CD14-positive monocyte (primary cell): ENCODE measurements around the gene SEC24C. TPM values are rescaled to one million over a fixed set of nuclear protein-coding genes. Genes with fewer than 3 reads are reported as not detected.
A peak's percentile ranks its signal among the peaks of the same experiment; 100 is the strongest.

Source experiments
- DNase-seq, 3 donors: peaks; one replicate each; pipeline ENCODE4 v3.0.0-alpha.2; 2011 to 2022
- H2AFZ ChIP-seq: 2 replicates; pipeline ENCODE4 v1.6.0; 2012; ENCODE audit warnings: mild to moderate bottlenecking, low read depth, low read length, inconsistent platforms; ENCODE audit not compliant: insufficient read depth, poor library complexity, severe bottlenecking
- H3K27ac ChIP-seq, 2 donors: 1 replicate in 1 of 2; 2 replicates in 1 of 2; pipeline ENCODE4 v1.5.1; 2012 to 2013; ENCODE audit warnings: low read length in 2 of 2, control low read depth in 1 of 2, inconsistent platforms in 1 of 2, low read depth in 1 of 2, mild to moderate bottlenecking in 1 of 2
- H3K27me3 ChIP-seq, 2 donors: one replicate each; pipeline versions ENCODE4 v1.6.0 to v1.6.1; 2011 to 2013; ENCODE audit warnings: low read length in 2 of 2; ENCODE audit not compliant: control insufficient read depth in 2 of 2, insufficient read depth in 2 of 2
- H3K36me3 ChIP-seq, 2 donors: replicated peaks in 1 of 2; 1 replicate in 1 of 2; 2 replicates in 1 of 2; pipeline versions ENCODE4 v1.5.1 to v1.6.1; 2012 to 2013; ENCODE audit warnings: low read length in 2 of 2, control low read depth in 1 of 2, inconsistent platforms in 1 of 2, mild to moderate bottlenecking in 1 of 2; ENCODE audit not compliant: insufficient read depth in 2 of 2, control insufficient read depth in 1 of 2
- H3K4me1 ChIP-seq, 2 donors: 1 replicate in 1 of 2; 2 replicates in 1 of 2; pipeline versions ENCODE4 v1.5.1 to v1.6.1; 2012 to 2013; ENCODE audit warnings: low read length in 2 of 2, control low read depth in 1 of 2, inconsistent platforms in 1 of 2, mild to moderate bottlenecking in 1 of 2, moderate library complexity in 1 of 2; ENCODE audit not compliant: insufficient read depth in 2 of 2, control insufficient read depth in 1 of 2
- H3K4me2 ChIP-seq: replicated peaks from 2 replicates; pipeline ENCODE3; 2012; ENCODE audit warnings: low read length, moderate library complexity, mild to moderate bottlenecking; ENCODE audit not compliant: poor library complexity, severe bottlenecking; ENCODE audit errors: extremely low read depth
- H3K4me3 ChIP-seq, 3 experiments: fragments of 200-600 bp in 1 of 3; sonication (generic) in 1 of 3; replicated peaks in 1 of 3; 1 replicate in 2 of 3; 2 replicates in 1 of 3; pipeline ENCODE4 v1.5.1; 2011 to 2013; ENCODE audit warnings: low read length in 3 of 3, mild to moderate bottlenecking in 3 of 3, control low read depth in 2 of 3, low read depth in 2 of 3, inconsistent platforms in 1 of 3, moderate library complexity in 1 of 3
- H3K79me2 ChIP-seq: 2 replicates; pipeline ENCODE4 v1.6.0; 2012; ENCODE audit warnings: mild to moderate bottlenecking, control low read depth, inconsistent platforms, low read length, moderate library complexity; ENCODE audit not compliant: insufficient read depth
- H3K9ac ChIP-seq: 2 replicates; pipeline ENCODE4 v1.6.0; 2017; ENCODE audit warnings: low read length, mild to moderate bottlenecking; ENCODE audit not compliant: insufficient read depth, poor library complexity, severe bottlenecking
- H3K9me3 ChIP-seq, 2 donors: replicated peaks in 1 of 2; 1 replicate in 1 of 2; 2 replicates in 1 of 2; pipeline versions ENCODE4 v1.5.1 to v1.6.1; 2012 to 2013; ENCODE audit warnings: low read length in 2 of 2, control low read depth in 1 of 2; ENCODE audit not compliant: control insufficient read depth in 1 of 2, insufficient read depth in 1 of 2
- H4K20me1 ChIP-seq: 2 replicates; pipeline ENCODE4 v1.6.0; 2012; ENCODE audit warnings: mild to moderate bottlenecking, low read length, control low read depth, moderate library complexity; ENCODE audit not compliant: insufficient read depth
- H3K27ac Mint-ChIP-seq, 7 donors: one replicate each; pipeline ENCODE4 v1.8.0; 2020; ENCODE audit warnings: mild to moderate bottlenecking in 7 of 7, mixed read lengths in 7 of 7, moderate library complexity in 6 of 7, inconsistent platforms in 2 of 7
- H3K27me3 Mint-ChIP-seq, 3 donors: one replicate each; pipeline ENCODE4 v1.8.0; 2021 to 2022; ENCODE audit warnings: low read depth in 3 of 3, mild to moderate bottlenecking in 3 of 3, mixed read lengths in 3 of 3, moderate library complexity in 3 of 3, inconsistent platforms in 1 of 3
- H3K36me3 Mint-ChIP-seq, 2 donors: one replicate each; pipeline ENCODE4 v1.8.0; 2020; ENCODE audit warnings: mixed read lengths in 2 of 2, inconsistent platforms in 1 of 2, mild to moderate bottlenecking in 1 of 2
- H3K4me1 Mint-ChIP-seq: one replicate; pipeline ENCODE4 v1.8.0; 2020; ENCODE audit warnings: mild to moderate bottlenecking, mixed read lengths
- H3K4me3 Mint-ChIP-seq, 2 donors: one replicate each; pipeline ENCODE4 v1.8.0; 2020; ENCODE audit warnings: mild to moderate bottlenecking in 2 of 2, mixed read lengths in 2 of 2, moderate library complexity in 1 of 2
- H3K9me3 Mint-ChIP-seq, 7 donors: one replicate each; pipeline ENCODE4 v1.8.0; 2020 to 2022; ENCODE audit warnings: mixed read lengths in 7 of 7, mild to moderate bottlenecking in 6 of 7, moderate library complexity in 6 of 7, inconsistent platforms in 2 of 7
- WGBS: methylation state at CpG from one replicate; pipeline ENCODE4 v1.1.5; 2013; ENCODE audit warnings: missing lambda C conversion rate; ENCODE audit not compliant: insufficient coverage; 5-methylcytosine and 5-hydroxymethylcytosine counted together
- intact Hi-C, 2 donors: fragments of 100-400 bp; cut with micrococcal nuclease; formaldehyde crosslinking; loops; one replicate each; pipeline versions ENCODE4 v1.15.0 to v1.15.1; 2023
- polyA plus RNA-seq, 3 donors: library from polyadenylated mRNA; depleted of rRNA in 1 of 3; unstranded in 2 of 3; stranded (reverse) in 1 of 3; fragments of 300-500 nt in 2 of 3; fragments of >200 nt in 1 of 3; fragmentation: Illumina TruSeq in 2 of 3; gene quantifications; 1 replicate in 2 of 3; 2 replicates in 1 of 3; pipeline ENCODE4 v1.2.3, GENCODE V29; 2012 to 2021
- TF ChIP-seq, protein P1 (sequence below): fragments of 200-600 bp; IDR thresholded peaks from one replicate; pipeline ENCODE4 v1.8.0; 2022; ENCODE audit warnings: antibody characterized with exemption, mild to moderate bottlenecking

The SEC24C gene
- polyA plus RNA-seq, 3 donors, result 25.7 to 65.8 (median 44.8) TPM

GRCh38 chr10:73732426-73732825, 11.7 kb upstream of the SEC24C start:
- no peak overlapping the region for H3K9ac ChIP-seq
- no peaks in the 10 kb centered on the region for H4K20me1 ChIP-seq
- no peak overlapping the region for H3K4me2 ChIP-seq
- no peak for DNase-seq
- Mint-ChIP-seq H3K9me3 (peaks cover 0 to 2% (median 0%) of the 10 kb centered on the region in 7 donors), H3K27me3 (peaks cover 0 to 1% (median 0%) of the 10 kb centered on the region in 3 donors), H3K4me3 (no peak overlapping the region), H3K4me1 (peaks cover 8% of the 10 kb centered on the region), H3K36me3 (peaks cover 22 to 28% of the 10 kb centered on the region in 2 donors), H3K27ac (peak overlapping the region in 1 of 7 donors; percentile 26)
- intact Hi-C loops, result no loop called here
- no peak overlapping the region for H2AFZ ChIP-seq
- WGBS, result 97% methylated on average over 20 of the region's 20 CpGs
- TF ChIP-seq, protein P1, sequence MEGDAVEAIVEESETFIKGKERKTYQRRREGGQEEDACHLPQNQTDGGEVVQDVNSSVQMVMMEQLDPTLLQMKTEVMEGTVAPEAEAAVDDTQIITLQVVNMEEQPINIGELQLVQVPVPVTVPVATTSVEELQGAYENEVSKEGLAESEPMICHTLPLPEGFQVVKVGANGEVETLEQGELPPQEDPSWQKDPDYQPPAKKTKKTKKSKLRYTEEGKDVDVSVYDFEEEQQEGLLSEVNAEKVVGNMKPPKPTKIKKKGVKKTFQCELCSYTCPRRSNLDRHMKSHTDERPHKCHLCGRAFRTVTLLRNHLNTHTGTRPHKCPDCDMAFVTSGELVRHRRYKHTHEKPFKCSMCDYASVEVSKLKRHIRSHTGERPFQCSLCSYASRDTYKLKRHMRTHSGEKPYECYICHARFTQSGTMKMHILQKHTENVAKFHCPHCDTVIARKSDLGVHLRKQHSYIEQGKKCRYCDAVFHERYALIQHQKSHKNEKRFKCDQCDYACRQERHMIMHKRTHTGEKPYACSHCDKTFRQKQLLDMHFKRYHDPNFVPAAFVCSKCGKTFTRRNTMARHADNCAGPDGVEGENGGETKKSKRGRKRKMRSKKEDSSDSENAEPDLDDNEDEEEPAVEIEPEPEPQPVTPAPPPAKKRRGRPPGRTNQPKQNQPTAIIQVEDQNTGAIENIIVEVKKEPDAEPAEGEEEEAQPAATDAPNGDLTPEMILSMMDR, result no peak
- H3K36me3 ChIP-seq, result peaks cover 19 to 39% of the 10 kb centered on the region in 2 donors
- H3K27ac ChIP-seq, result no peak overlapping the region
- peaks cover 40% of the 10 kb centered on the region for H3K79me2 ChIP-seq
- no peak overlapping the region for H3K4me3 ChIP-seq
- H3K27me3 ChIP-seq, result no peaks in the 10 kb centered on the region
- H3K4me1 ChIP-seq, result peaks cover 5 to 11% of the 10 kb centered on the region in 2 donors
- H3K9me3 ChIP-seq, result no peaks in the 10 kb centered on the region

DNA sequence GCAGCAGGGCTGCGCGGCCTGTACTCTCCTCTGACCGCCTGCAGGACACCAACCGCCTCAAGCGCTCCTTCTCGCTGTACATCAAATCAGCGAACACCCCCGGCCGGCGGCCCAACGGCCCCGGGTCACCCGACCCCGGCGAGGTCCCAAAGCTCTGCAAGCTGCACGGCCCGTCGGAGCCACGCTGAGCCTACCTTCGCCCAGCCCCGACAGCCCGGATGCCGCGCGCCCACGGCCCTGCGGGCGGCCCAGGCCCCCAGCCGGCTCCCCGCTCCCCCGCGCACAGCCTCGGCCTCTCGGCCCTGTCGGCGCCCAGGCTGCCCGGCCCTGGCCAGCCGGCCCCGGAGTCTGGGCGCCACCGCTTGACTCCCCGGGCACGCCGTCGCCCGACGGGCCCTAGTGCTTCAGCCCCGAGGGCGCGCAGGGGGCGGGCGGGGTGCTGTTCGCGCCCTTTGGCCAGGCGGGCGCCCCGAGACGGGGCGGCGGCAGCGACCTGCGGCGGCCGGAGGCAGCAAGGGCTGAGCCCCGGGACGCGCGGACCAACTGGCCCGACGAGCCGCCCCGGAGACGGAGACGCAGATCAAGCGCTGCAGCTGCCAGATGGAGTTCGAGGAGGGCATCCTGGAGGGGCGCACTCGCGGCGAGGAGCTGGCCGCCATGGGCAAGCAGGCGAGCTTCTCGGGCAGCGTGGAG, 11.1 kb upstream of the SEC24C start:
- peaks cover 21 to 31% of the 10 kb centered on the region in 2 donors for H3K36me3 Mint-ChIP-seq
- H3K4me2 ChIP-seq, result no peak overlapping the region
- no peaks in the 10 kb centered on the region for H3K27me3 ChIP-seq
- no peak for DNase-seq
- 97% methylated on average over 64 of the region's 84 CpGs for WGBS
- no peak overlapping the region for H3K27ac Mint-ChIP-seq
- peaks cover 40% of the 10 kb centered on the region for H3K79me2 ChIP-seq
- intact Hi-C loops, result no loop called here
- peaks cover 17 to 36% of the 10 kb centered on the region in 2 donors for H3K36me3 ChIP-seq
- no peaks in the 10 kb centered on the region for H4K20me1 ChIP-seq
- H3K9me3 Mint-ChIP-seq, result peaks cover 0 to 2% (median 0%) of the 10 kb centered on the region in 7 donors
- H3K4me3 ChIP-seq, result no peak overlapping the region
- H3K27me3 Mint-ChIP-seq, result peaks cover 0 to 1% (median 0%) of the 10 kb centered on the region in 3 donors
- no peak overlapping the region for H2AFZ ChIP-seq
- H3K4me1 ChIP-seq, result peaks cover 5 to 11% of the 10 kb centered on the region in 2 donors
- H3K9ac ChIP-seq, result no peak overlapping the region
- H3K4me1 Mint-ChIP-seq, result peaks cover 8% of the 10 kb centered on the region
- no peak overlapping the region for H3K4me3 Mint-ChIP-seq
- H3K27ac ChIP-seq, result no peak overlapping the region
- TF ChIP-seq, protein P1, result no peak
- H3K9me3 ChIP-seq, result no peaks in the 10 kb centered on the region
